GM12878 (cell line): ENCODE results near the gene PDZD7.

Source experiments
- BHLHE40 ChIP-seq, 2 experiments: fragments of 450-650 bp in 1 of 2; IDR thresholded peaks; 2 replicates each; pipeline ENCODE4 v1.6.1; 2011 to 2017; ENCODE audit warnings: low read depth in 2 of 2, borderline replicate concordance in 1 of 2, improper control_type of control experiment in 1 of 2, low read length in 1 of 2, mild to moderate bottlenecking in 1 of 2
- BMI1 ChIP-seq: fragments of 450-650 bp; IDR thresholded peaks from 2 replicates; pipeline ENCODE4 v1.6.1; 2016; ENCODE audit warnings: mild to moderate bottlenecking, moderate library complexity, borderline replicate concordance
- CUX1 ChIP-seq: IDR thresholded peaks from 2 replicates; pipeline ENCODE4 v1.6.1; 2012; ENCODE audit warnings: improper control_type of control experiment, low read depth, low read length; ENCODE audit not compliant: insufficient replicate concordance
- EED ChIP-seq: sonication (generic); IDR thresholded peaks from 2 replicates; pipeline ENCODE4 v1.6.1; 2016; ENCODE audit warnings: antibody characterized with exemption, low read depth
- ETV6 ChIP-seq, 2 experiments: fragments of 450-650 bp in 1 of 2; IDR thresholded peaks in 1 of 2; conservative IDR thresholded peaks in 1 of 2; 2 replicates each; pipeline ENCODE4 v1.6.1; 2014; ENCODE audit warnings: antibody characterized with exemption in 1 of 2, borderline replicate concordance in 1 of 2, low read depth in 1 of 2, mild to moderate bottlenecking in 1 of 2, moderate library complexity in 1 of 2
- EZH2 ChIP-seq: IDR thresholded peaks from 2 replicates; pipeline ENCODE4 v1.6.1; 2012; ENCODE audit warnings: low read depth, mild to moderate bottlenecking, control low read depth, inconsistent platforms, low read length, borderline replicate concordance; ENCODE audit not compliant: control insufficient read depth
- JUNB ChIP-seq: IDR thresholded peaks from 2 replicates; pipeline ENCODE4 v1.6.1; 2016; ENCODE audit warnings: antibody characterized with exemption, mild to moderate bottlenecking
- POLR2A ChIP-seq: IDR thresholded peaks from 2 replicates; pipeline ENCODE4 v1.6.1; 2011; ENCODE audit warnings: low read depth, mild to moderate bottlenecking, low read length
- POLR2AphosphoS5 ChIP-seq: IDR thresholded peaks from 2 replicates; pipeline ENCODE4 v1.6.1; 2011; ENCODE audit warnings: mild to moderate bottlenecking, low read length, inconsistent platforms
- RAD21 ChIP-seq: IDR thresholded peaks from 2 replicates; pipeline ENCODE4 v1.6.1; 2011; ENCODE audit warnings: mild to moderate bottlenecking, low read depth, low read length, moderate library complexity; ENCODE audit not compliant: insufficient read depth
- TAF1 ChIP-seq: IDR thresholded peaks from 2 replicates; pipeline ENCODE4 v1.6.1; 2011; ENCODE audit warnings: mild to moderate bottlenecking, low read depth, low read length, borderline replicate concordance

- TF ChIP-seq JUNB (no peak), EZH2 (no peak), BMI1 (no peak), BHLHE40 (IDR thresholded peaks at IDR 0.05; ENCODE audit: borderline replicate concordance in 1 of 2, low read depth in 2 of 2, low read length in 1 of 2) (no peak), POLR2AphosphoS5 (no peak), POLR2A (no peak), ETV6 (conservative IDR thresholded peaks at IDR 0.05 in 1 of 2, IDR thresholded peaks at IDR 0.05 in 1 of 2; ENCODE audit: borderline replicate concordance in 1 of 2, low read depth in 1 of 2) (no peak), TAF1 (no peak), RAD21 (no peak), EED (no peak), CUX1 (no peak)
These were observed 41.0 kb upstream of the PDZD7 start for GRCh38 chr10:101071885-101072433.
